ENCODE measurements around the gene PCDHA8. TPM values are rescaled to one million over a fixed set of nuclear protein-coding genes. Genes with fewer than 3 reads are reported as not detected.

PCDHA8 gene
- total and polyA plus RNA-seq, 2 of the 8 experiments (the other 6 are each of a cell fraction or from before 2014, with no cell fraction given) = 0.14 to 0.52 TPM

GRCh38 chr5:140796718-140797095 is 44.3 kb upstream of the PCDHA8 start (continued):
- TF ChIP-seq CHD7 (IDR thresholded peaks at IDR 0.05; ENCODE audit: insufficient replicate concordance, low read length) (no peak), YY1 (IDR thresholded peaks at IDR 0.05; ENCODE audit: low read depth, low read length) (no peak), CBX5 (IDR thresholded peaks at IDR 0.05; ENCODE audit: low read depth, low read length) (no peak), EP300 (IDR thresholded peaks at IDR 0.05; ENCODE audit: borderline replicate concordance in 1 of 2, low read depth in 2 of 2, low read length in 2 of 2) (no peak), JUN (IDR thresholded peaks at IDR 0.05; ENCODE audit: low read depth, low read length) (no peak), CREB1 (IDR thresholded peaks at IDR 0.05) (no peak), CEBPB (IDR thresholded peaks at IDR 0.05; ENCODE audit: low read depth, low read length) (no peak)
